HG03045 (cell line): ENCODE measurements around the gene TBC1D2B.
"Not testable (repeated sequence)": the region's sequence is repeated elsewhere in the genome, so short reads cannot be mapped to it uniquely, and the experiment has no call there.

Experiments used
- ATAC-seq: cut with Tn5 transposase; IDR thresholded peaks from one replicate; pipeline ENCODE4 v1.9.1; 2021; ENCODE audit warnings: mild to moderate bottlenecking, moderate library complexity; ENCODE audit not compliant: unreplicated experiment

The TBC1D2B gene

DNA sequence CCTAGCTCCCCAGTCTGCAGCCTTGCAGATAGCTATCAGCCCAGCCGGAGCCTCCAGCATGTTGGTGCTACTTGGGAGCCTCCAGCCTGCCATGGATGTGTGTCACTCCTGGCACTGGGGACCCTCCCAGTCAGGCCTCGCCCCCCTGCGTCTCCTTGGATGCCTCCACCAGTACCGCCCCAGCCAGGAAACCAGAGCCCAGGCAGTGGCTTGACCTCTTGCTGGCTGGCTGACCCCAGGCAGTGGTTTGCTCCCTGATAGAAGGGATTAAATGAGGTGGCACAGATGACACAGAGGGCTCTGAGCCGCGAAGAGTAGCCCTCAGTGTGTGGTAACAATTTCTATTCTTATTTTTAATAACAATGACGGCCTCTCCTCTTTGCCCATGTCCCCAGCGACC lies 98.4 kb downstream of the TBC1D2B start:
- not testable (repeated sequence) for ATAC-seq

DNA sequence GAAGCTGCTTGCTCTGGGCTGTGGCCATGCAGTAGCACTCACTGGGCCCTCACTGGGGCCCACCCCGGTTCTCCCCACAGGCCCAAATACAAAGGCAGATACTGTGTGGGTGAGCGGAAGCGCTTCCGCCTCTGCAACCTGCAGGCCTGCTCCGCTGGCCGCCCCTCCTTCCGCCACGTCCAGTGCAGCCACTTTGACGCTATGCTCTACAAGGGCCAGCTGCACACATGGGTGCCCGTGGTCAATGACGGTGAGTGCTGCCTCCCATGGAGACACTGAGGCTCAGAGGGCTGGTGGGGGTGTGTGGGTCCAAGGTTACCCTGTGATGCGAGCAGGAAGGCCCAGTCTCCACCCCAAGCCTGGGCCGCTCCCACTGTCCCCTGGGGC lies 98.8 kb downstream of the TBC1D2B start:
- ATAC-seq, result not testable (repeated sequence)

DNA sequence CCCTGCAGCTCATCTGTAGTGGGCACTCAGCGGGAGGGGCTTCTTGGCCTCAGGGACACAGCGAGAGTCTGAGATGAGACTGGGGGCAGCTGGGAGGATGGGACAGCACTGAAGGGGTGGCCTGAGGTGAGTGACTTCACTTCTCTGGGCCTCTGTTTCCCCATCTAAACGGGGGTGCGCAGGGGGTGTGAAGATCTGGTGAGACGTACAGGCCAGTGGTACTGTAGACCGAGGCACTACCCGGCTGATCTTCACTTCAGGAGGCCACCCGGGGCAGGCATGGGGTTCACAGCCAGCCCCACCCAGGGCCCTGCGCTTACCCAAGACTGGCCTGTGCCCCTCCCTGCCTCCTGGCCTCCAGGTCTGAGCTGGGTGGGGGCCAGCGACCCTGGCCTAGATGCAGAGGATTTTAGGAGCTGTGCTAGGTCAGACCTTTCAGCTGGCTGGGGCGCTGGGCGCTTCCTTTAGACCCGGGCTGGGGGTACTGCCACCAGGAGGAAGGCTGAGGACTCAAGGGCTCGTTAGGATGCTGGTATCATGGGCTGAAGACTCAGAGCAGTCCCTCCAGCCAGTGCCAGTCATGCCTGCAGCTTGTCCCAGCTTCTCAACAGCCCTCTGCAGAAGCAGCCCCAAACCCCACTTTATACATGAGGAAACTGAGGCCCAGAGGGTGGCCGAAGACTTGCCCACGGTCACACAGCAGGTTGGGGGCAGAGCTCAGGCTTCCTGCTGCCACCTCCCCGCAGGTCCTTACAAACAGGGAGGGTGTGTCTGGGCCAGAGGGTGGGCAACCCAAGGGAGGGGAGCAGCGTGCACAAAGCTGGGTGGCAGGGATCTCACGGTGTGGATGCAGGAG lies 99.4 kb downstream of the TBC1D2B start:
- not testable (repeated sequence) for ATAC-seq

DNA sequence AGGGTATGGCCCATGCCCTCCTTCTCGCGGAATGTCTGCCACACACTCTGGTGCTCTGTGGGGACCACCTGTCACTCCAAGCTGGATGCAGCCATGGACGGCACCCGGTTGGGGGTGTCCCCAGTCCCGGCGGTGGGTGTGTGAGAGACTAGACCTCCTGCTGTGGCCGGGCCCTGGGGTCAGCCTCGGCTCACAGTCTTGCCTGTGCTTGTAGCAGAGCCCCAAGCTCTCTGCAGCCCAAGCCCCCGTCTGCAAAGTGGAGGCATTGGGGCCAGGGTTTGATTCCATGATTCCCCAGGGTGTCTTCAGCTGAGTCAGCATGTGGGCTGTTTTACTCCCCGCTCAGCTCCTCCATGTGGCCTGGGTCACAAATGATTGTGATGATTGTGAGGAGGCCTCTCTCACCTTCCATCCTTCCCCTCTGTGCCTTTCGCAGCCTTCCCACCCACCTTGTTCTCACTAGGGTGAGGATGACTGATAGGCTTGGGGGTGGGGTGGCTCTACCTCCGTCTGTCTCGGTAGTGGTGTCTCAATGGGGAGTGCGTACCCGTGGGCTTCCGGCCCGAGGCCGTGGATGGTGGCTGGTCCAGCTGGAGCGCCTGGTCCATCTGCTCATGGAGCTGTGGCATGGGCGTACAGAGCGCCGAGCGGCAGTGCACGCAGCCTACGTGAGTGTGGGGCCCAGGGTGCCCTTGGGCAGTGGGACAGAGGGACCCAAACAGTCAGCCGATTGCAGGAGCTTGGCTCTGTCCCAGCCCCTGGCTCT lies 100.6 kb downstream of the TBC1D2B start:
- not testable (repeated sequence) for ATAC-seq

DNA sequence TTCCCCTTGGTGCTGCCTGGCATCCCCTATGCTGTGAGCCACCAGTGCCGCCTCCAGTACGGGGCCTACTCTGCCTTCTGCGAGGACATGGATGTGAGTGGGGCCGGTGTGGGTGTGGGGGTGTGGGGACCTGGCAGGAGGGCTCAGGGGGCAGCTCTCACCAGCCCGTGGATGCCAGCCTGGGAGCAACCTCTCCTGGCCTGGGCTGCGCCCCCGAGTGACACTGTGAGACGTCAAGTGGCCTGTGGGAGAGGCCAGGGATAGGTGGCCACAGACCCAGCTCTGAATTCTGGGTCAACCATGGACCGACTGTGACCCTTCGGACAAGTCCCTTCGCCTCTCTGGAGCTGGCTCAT lies 101.4 kb downstream of the TBC1D2B start:
- not testable (repeated sequence) for ATAC-seq

DNA sequence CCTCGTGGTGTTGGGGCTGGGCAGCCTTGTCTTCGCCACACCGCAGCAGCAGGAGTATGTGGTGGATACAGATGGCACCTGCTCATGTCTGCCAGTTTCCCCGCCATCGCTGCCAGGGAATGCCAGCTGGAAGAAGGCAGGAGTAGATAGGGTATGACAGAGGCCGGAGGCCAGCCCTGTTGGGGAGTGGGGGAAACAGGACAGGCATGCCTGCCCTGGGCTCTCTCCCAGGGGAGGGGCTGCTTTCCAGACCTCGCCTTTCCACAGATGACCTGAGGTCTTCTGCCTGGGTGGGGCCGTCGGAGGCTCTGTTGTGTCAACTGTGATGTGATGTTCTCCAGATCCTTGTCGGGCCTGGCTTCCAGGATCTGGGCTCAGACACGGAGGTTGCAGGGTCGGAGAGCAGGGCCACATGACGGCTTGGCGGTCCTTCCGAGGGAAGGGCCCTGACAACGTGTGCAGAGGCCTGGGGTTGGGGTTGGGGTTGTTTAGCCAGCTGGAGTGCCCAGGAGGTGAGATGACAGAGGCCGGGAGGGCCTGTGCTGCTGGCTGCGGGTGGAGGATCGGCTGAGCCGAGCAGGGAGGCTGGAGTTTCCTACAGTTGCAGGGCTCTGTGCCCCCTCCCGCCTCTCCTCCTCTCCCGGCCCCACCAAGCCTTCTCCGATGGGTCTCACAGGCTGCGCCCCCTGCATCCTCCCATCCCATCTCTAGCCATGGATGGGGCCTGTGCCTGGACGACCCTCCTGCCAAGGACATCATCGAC lies 102.0 kb downstream of the TBC1D2B start:
- no peak for ATAC-seq

DNA sequence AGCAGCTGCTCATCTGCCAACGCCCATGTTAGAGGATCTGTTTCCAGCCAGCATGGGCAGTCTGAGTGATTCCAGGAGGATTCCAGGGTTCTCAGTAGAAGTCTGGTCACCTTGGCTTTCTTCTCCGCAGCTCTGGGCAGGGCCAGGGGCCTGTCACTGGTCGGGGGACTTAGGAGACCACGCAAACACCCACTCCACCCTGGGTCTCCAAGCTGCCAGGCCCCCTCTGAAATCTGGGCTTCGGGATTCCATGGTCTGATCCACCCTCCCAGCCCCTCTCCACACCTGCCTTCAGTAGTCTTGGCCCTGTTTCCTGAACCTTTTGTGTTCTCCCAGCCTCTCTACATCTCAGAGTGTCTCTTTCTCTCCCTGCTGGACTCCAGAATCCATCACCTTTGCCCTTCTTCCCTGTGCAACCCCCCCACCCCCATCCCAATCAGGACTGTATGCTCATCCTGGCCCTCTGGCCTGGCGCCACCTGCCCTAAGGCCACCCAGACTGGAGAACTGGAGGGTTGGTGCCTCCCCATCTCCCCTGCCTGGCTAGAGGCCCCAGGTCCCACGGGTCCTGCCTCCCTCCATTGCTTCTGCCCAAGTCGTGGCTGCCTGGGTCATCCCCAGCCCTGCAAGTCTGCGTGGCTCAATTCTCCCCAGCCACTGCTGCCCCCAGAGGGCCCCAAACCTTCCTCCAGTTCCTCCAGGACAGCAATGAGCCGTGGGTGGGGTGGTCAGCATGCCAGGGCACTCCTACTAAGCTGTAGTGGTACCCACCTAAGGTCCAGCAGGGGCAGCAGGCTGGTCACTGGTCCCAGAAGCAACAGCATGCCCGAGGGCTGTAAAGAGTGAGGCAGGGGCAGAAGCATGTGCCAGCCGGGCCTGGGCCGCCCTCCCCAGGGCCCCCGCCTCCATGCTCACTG lies 102.8 kb downstream of the TBC1D2B start:
- ATAC-seq, result no peak

DNA sequence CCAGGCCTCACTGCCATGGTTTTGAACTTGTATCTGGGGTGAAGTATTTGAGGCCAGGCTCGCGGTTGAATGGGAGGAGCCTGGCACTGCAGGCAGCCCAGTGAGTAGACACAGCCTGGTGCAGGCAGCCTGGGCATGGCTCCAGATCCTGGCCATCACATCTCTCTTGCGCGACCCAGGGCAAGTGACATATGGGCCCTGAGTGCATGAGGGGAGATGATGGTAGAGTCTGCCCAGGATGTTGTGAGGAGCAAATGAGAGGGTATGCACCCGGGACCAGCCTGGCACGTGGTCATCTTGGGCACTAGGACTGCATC lies 103.5 kb downstream of the TBC1D2B start:
- ATAC-seq, result no peak

DNA sequence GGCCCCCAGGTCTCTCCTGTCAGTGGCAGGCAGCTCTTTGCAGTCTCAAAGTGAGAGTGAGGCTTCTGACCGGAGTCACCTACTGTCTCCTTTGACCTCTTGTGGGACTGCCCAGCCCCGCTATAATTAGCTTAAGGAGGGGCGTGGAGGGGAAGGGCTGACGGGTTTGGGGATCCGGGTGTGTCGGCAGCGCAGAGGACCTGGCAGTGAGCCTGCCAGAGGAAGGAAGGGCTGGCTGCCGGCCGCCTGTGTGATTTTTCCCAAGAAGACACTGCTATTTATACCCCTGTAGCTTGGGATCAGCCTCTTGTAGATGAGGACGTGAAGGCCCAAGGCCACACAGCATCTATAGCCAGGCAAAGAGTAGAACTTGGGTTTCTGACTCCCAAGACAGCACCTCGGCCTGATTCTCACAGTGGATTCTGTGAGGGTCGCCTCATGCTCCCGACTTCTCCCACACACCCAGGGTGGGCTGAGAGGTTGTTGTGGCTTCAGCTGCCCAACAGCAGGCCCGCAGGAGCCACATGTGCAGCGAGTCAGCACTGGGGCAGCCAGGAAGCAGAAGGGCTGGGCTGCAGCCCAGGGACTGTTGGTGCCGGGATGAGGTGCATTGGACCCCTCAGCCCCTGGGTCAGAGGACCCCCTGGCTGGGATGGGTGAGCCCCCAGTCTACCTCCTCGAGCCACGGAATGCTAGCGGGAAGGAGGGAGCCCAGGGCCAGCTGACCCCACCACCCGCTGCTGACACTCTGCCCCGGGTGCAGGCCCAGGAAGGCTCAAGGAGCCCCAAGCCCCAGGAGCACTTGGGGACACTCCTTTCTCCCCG lies 104.0 kb downstream of the TBC1D2B start:
- ATAC-seq, result not testable (repeated sequence)

DNA sequence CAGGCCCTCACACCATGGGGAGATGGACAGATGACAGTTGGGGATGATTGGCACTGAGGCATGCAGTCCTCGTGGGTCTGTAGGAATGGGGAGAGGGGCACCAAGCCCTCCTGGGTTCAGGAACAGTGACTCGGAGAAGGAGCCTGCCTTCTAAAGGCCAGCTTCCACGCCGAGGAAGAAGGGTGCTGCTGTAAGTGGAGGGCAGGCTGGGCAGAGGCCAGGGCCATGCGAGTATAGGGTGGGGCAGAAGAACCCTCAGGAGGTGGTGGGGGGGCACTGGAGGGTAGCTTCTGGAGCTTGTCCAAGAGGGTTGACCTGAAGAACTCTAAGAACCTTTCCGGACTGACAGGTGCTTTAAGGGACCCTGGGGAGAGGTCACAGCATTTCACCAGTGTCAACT lies 104.8 kb downstream of the TBC1D2B start:
- not testable (repeated sequence) for ATAC-seq

DNA sequence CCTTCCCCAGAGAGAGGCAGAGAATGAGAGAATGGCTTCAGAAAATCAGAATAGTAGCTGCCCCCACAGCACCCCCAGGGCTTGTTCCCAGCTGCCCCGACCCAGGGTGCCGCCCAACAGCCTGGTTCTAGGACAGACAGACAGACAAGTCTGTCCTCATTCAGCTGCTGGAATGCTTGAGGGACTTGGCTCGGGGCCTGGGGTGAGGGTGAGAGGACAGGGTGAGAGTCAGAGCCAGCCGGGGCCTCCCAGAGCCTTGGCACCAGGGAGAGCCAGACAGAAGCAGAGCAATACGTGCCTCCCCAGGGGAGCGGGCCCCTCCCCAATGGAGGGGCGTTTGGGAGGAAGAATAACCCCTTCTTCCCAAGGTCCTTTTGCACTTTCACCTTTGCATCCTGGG lies 105.6 kb downstream of the TBC1D2B start:
- ATAC-seq, result not testable (repeated sequence)

DNA sequence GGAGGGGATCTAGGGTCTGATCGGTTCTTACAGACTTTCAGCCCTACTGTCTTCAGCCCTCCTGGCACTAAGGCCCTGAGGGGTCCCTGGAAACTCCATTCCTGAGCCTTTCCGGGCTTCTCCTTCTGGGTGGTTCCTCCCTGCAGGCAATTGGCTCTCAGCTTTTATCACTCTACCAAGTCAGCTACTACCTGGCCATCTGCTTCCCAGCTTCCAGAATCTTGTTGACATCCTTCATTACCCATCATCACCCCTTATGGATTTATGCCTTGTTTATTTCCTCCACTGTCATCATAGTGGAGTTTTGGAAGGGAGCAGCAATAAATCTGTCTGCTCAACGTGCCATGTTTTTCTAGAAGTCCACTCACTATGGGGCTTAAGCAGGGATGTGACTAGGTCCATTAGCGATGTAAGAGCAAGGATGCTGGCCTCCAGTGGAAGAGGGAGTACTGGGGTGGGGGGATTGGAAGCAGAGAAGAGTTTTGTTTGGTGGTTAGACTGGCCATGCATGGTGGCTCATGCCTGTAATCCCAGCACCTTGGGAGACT lies 106.6 kb downstream of the TBC1D2B start:
- ATAC-seq, result not testable (repeated sequence)

DNA sequence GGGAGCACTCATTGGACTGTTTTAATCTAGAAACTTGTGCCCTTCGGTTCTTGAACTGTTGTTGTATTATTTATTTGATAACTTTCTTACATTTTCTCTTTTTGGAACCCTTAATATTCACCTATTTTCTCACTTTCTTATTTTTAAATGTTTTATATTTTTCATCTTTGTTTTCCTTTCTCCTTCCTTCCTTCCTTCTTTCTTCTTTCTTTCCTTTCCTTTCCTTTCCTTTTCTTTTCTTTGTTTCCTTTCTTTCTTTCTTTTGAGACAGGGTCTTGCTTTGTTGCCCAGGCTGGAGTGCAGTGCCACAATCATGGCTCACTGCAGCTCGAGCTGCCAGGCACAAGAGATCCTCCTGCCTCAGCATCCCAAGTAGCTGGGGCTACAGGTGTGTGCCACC lies 108.5 kb downstream of the TBC1D2B start:
- no peak for ATAC-seq

DNA sequence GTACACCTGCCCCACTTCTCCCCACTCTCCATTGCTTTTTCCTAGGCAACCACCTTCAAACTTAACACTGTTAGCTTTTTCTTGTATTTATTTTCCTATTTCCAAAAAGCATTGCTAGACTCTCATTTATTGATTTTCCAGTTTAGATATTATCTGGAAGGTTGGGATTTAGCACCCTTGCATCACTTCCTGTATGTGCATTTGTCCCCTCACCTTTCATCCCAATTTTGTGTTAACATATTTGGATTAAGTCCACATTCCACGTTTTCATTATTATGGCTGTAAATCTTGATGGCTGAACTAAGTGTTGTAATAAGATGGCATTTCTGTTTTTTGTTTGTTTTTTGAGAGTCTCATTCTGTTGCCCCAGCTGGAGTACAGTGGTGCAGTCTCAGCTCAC lies 109.7 kb downstream of the TBC1D2B start:
- no peak for ATAC-seq

DNA sequence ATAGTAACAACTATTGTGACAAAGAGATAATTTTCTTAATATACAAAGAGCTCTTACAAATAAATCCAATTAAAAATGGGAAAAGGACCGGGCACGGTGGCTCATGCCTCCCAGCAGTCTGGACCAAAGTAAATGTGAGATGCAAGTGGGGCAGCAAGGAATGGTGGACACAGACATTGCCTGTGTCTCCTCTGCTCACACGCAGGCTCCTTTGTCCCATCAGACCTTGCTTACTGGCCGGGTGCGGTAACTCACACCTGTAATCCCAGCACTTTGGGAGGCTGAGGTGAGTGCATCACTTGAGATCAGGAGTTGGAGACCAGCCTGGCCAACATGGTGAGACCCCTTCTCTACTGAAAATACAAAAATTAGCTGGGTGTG lies 110.3 kb downstream of the TBC1D2B start:
- not testable (repeated sequence) for ATAC-seq

DNA sequence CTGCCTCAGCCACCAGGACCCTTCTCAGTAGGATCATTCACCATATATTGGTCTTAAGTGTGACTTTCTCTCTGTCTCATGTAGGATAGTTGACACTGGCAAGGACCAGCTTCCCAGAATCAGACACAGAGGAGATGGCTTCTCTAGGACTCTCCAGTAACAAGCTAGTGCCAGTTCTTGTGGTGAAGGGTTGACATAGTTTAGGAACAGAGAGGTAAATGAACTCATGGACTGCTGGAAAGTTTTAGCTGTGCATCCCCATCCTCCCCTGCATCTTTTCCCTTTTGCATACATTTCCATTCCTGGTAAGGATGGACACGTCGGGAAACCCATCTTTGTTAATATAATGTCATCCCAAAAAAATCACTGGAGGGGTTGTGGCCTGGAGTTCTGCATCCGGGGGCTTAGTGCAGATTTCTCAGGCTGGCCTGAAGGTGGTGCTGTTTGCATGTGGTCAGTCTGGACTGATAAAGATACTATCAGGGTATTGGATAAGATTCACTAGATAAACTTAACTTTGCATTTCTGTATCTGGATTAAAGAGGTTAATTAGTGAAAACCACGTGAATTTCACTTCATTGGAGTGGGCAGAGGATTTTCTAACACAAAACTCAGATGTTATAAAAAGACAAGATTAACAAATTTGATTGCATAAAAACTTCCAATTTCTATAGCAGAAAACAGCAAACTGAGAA lies 110.8 kb downstream of the TBC1D2B start:
- ATAC-seq, result no peak

DNA sequence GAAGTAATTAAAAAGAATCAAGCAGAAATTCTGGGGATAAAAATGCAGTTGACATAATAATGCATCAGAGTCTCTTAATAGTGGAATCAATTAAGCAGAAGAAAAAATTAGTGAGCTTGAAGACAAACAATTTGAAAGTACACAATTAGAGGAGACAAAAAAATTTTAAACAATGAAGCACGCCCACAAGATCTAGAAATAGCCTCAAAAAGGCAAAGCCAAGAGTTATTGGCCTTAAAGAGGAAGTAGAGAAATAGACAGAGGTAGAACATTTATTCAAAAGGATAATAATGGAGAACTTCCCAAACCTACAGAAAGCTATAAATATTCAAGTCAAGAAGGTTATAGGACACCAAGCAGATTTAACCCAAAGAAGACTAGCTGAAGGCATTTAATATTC lies 113.3 kb downstream of the TBC1D2B start:
- no peak for ATAC-seq

DNA sequence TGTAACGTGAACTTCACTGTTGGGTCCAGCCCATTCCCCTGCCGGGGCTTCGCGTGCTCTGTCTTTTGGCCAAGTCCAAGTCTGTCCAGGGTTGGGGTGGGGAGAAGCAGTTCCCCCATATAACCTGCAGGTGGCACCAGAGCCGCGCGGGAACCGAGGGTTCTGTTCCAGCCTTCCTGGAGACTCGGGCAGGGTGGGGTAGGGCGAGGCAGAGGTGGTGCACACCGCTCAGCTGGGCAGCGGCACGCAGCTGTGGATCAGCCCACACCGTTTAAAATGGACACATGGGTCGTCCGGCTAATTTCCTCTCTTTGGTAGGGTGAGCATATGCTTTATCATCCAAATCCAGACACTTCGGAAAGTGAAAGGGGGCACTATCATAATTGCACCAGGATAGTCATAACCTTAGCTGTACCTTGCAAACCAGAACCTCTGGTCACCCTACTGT lies 118.1 kb downstream of the TBC1D2B start:
- ATAC-seq, result no peak
